A673 (cell line): ENCODE data around the gene ST3GAL4.

ENCODE experiments used
- EZH2 ChIP-seq: fragments of 200-600 bp; sonication (generic); IDR thresholded peaks from 2 replicates; pipeline ENCODE4 v1.6.1; 2017; ENCODE audit warnings: borderline replicate concordance, low read depth, mild to moderate bottlenecking, mixed read lengths, antibody characterized with exemption, low read length; ENCODE audit not compliant: poor library complexity, severe bottlenecking
- TF ChIP-seq, protein P1 (sequence below): fragments of 300-800, 200-600 bp; sonication (generic); conservative IDR thresholded peaks from 2 replicates; pipeline ENCODE4 v1.5.1; 2017; ENCODE audit warnings: low read depth, mild to moderate bottlenecking, antibody characterized with exemption, low read length, moderate library complexity, mixed read lengths

DNA sequence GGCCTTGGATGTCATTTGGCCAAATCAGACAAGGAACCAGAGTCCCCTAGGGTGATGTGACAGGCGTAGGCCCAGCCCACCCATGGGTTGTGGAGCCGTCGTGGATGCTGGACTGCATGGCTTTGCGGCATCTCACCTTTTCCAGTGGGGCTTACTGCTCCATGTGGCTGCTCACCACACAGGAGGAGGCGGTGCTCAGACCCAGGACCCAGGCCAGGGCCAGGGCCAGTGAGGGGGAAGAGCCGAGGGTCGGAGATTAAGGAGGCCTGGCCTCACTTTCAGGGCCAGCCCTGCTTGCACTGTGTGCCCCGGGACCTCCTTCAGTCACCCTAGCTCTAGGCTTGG is 105.6 kb downstream of the ST3GAL4 start:
- TF ChIP-seq, protein P1, sequence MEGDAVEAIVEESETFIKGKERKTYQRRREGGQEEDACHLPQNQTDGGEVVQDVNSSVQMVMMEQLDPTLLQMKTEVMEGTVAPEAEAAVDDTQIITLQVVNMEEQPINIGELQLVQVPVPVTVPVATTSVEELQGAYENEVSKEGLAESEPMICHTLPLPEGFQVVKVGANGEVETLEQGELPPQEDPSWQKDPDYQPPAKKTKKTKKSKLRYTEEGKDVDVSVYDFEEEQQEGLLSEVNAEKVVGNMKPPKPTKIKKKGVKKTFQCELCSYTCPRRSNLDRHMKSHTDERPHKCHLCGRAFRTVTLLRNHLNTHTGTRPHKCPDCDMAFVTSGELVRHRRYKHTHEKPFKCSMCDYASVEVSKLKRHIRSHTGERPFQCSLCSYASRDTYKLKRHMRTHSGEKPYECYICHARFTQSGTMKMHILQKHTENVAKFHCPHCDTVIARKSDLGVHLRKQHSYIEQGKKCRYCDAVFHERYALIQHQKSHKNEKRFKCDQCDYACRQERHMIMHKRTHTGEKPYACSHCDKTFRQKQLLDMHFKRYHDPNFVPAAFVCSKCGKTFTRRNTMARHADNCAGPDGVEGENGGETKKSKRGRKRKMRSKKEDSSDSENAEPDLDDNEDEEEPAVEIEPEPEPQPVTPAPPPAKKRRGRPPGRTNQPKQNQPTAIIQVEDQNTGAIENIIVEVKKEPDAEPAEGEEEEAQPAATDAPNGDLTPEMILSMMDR = no peak
- no peak for TF ChIP-seq EZH2
